Measurements from ENCODE around the gene HAUS6.

- TF ChIP-seq EZH2 (IDR thresholded peaks at IDR 0.05; ENCODE audit: low read length, unreplicated experiment) (no peak), CTCF (conservative IDR thresholded peaks at IDR 0.05; ENCODE audit: low read depth, low read length) (no peak)
Measured at GRCh38 chr9:19104515-19105282, 2.0 kb upstream of the HAUS6 start.

Measured in PC-3 (cell line).